Stimulated activated CD8-positive, alpha-beta memory T cell treated with anti-CD3 and anti-CD28 coated beads, Interleukin-15, amount 100 ng/mL, for 4 hours (primary cell): ENCODE measurements around the gene C6orf15.

Source experiments
- DNase-seq, 2 donors: peaks; one replicate each; pipeline ENCODE4 v3.0.0-alpha.2; 2020; ENCODE audit warnings: low read depth in 2 of 2

Gene C6orf15

GRCh38 chr6:31107052-31107451 lies 5.3 kb downstream of the C6orf15 start:
- DNase-seq, result no peak

GRCh38 chr6:31103136-31103535 lies 9.2 kb downstream of the C6orf15 start:
- DNase-seq, result no peak

- DNase-seq, result no peak
Observed at GRCh38 chr6:31098449-31098938, 13.9 kb downstream of the C6orf15 start.

- no peak for DNase-seq
Observed at GRCh38 chr6:31096656-31097055, 15.7 kb downstream of the C6orf15 start.

- DNase-seq, result no peak
Observed at GRCh38 chr6:31096215-31096614, 16.2 kb downstream of the C6orf15 start.

- DNase-seq, result no peak
Observed at GRCh38 chr6:31094389-31094881, 17.9 kb downstream of the C6orf15 start.

- no peak for DNase-seq
Observed at GRCh38 chr6:31092769-31093505, 19.4 kb downstream of the C6orf15 start.

- DNase-seq, result no peak
Observed at GRCh38 chr6:31092238-31092637, 20.1 kb downstream of the C6orf15 start.

GRCh38 chr6:31091680-31092079 lies 20.7 kb downstream of the C6orf15 start:
- no peak for DNase-seq

GRCh38 chr6:31090973-31091364 lies 21.4 kb downstream of the C6orf15 start:
- DNase-seq, result no peak

GRCh38 chr6:31090275-31090972 lies 22.0 kb downstream of the C6orf15 start:
- no peak for DNase-seq

- DNase-seq, result peak; percentile 54 to 80
Observed at GRCh38 chr6:31087494-31088089, 24.8 kb downstream of the C6orf15 start.

- DNase-seq, result no peak
Observed at GRCh38 chr6:31086788-31087440, 25.5 kb downstream of the C6orf15 start.

GRCh38 chr6:31083742-31084354 lies 28.5 kb downstream of the C6orf15 start:
- DNase-seq, result no peak

- no peak for DNase-seq
Observed at GRCh38 chr6:31081872-31082271, 30.5 kb downstream of the C6orf15 start.

- DNase-seq, result peak; percentile 26 to 31
Observed at GRCh38 chr6:31079656-31080261, 32.6 kb downstream of the C6orf15 start.

- no peak for DNase-seq
Observed at GRCh38 chr6:31076611-31077010, 35.8 kb downstream of the C6orf15 start.

GRCh38 chr6:31075528-31075927 lies 36.8 kb downstream of the C6orf15 start:
- DNase-seq, result no peak

GRCh38 chr6:31074401-31074800 lies 38.0 kb downstream of the C6orf15 start:
- no peak for DNase-seq

- no peak for DNase-seq
Observed at GRCh38 chr6:31070711-31071197, 41.6 kb downstream of the C6orf15 start.
